HG03442 (cell line): ENCODE results near the gene C2orf80.
A peak's percentile ranks its signal among the peaks of the same experiment; 100 is the strongest.
"Not testable (repeated sequence)": the region's sequence is repeated elsewhere in the genome, so short reads cannot be mapped to it uniquely, and the experiment has no call there.

ENCODE experiments used
- ATAC-seq: cut with Tn5 transposase; IDR thresholded peaks from one replicate; pipeline ENCODE4 v1.9.1; 2021; ENCODE audit warnings: mild to moderate bottlenecking, moderate library complexity; ENCODE audit not compliant: unreplicated experiment

The C2orf80 gene

DNA sequence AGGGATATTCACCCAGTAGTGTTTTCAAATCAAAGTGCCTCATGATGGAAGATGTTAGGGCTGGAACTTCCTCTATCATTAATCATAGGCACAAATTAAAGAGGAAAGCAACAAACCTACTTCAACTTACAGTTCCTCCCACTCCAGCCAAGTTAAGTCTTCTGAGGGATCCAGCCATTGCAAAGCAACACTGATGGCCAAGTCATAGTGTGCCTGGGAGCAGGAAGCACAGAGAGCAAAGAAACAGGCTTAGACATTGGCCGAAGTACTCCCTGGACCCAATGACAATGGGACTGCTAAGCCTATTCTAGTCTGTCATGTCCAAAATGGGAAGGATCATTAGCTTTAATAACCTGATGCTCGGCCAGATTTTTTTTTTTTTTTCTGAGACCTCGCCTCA lies 7.0 kb downstream of the C2orf80 start:
- ATAC-seq, result no peak

DNA sequence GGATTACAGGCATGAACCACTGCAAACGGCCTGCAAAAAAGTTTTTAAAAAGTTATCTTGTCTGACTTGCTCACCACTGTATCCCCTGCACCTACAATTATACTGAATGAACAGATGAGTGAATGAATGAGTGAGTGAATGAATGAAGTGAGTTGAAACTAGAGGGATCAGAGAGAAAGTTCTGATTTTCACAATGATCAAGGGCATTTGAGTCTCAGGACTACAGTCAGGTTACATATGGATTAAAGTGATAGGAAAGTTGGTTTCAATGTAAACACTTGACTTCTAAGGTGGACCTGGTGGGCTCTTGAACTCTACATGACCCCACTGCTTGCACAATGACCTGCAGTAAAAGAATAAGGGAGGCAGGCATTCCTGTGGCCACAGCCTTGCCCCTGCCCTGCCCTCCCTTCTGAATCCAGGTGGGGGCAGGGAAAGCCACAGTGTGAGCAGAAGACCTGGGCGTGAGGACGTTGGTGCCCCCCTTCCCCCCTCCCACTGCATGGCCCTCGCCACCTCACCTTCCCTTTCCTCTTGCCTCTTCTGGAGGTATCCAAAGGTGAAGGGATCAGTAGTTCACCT lies 10.7 kb downstream of the C2orf80 start:
- ATAC-seq, result no peak

DNA sequence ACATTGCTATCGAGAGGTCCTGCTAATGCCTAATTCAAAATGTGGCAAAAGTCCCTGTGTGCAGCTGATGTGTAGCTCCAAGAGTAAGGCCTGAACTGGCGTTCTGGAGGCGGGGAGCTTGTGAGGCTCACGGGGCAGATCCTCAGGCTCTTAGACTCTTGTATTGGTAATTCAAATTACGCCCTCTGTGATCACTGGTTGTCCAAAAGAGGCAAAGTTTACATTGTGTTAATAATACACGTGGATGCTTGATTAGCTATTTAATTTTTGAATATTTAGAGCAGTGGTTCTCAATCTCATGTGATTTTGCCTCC lies 14.0 kb downstream of the C2orf80 start:
- no peak for ATAC-seq

DNA sequence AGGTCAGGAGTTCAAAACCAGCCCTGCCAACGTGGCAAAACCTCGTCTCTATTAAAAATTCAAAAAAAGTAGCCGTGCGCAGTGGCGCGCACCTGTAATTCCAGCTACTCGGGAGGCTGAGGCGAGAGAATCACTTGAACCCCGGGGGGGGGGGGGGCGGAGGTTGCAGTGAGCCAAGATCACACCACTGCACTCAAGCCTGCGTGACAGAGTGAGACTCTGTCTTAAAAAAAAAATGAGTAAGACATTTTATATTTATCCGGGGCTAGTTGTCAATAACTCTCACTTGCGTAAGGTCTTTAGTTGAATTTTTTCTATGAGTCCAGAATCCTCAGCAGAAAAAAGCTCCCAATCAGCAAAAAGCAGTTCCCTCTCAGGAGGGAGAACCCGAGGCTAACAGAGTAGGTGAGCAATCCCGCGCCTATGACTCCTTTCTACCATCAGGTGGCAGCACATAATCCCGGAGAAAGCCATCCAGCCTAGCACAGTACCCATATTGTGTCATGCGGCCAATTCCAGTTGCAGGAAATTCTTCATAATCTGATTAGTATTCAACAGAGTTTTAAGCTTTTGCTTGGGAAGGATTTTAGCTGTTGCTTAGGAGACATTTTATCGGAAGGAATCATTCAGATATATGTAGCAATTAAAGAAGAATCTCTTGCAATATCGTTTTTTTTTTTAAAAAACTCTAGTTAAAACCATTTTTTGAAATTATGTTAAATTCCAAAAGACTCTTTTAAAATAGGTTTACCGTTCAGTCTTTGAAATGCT lies 14.6 kb downstream of the C2orf80 start:
- peak; percentile 98 for ATAC-seq

DNA sequence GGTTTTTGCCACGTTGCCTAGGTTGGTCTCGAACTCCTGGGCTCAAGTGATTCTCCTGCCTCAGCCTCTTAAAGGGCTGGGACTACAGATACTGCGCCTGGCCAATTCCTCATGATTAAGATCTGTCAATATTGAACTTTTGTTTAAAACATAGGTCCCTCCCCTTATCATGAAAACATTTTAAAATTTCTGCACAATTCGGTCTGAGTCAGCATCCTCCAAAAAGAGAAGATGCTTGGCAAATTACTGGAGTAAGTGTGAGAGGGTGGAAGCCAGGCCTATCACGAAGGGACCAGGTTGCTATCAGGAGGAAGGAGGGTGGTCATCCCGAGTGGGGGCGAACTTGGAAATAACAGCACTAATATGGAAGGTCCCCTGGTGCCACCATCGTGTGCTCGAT lies 15.7 kb downstream of the C2orf80 start:
- ATAC-seq, result no peak

DNA sequence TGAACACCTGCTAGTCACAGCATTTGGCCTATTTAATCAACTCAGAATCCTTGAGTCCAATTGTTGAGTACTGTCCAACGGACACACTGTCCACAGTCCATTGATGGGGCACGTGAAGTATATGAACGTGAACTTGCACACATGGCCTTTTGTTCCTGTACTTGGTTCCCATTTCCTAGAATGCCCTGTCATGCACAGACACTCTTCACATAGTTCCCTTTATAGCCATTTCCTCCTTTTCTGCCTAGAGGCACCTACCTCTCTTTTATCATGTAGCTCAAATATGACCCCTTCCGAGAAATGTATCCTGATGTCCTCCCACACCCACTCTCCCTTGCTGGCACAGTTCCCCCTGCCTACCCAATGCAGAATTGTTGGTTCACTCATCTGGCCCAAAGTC lies 17.7 kb downstream of the C2orf80 start:
- no peak for ATAC-seq

DNA sequence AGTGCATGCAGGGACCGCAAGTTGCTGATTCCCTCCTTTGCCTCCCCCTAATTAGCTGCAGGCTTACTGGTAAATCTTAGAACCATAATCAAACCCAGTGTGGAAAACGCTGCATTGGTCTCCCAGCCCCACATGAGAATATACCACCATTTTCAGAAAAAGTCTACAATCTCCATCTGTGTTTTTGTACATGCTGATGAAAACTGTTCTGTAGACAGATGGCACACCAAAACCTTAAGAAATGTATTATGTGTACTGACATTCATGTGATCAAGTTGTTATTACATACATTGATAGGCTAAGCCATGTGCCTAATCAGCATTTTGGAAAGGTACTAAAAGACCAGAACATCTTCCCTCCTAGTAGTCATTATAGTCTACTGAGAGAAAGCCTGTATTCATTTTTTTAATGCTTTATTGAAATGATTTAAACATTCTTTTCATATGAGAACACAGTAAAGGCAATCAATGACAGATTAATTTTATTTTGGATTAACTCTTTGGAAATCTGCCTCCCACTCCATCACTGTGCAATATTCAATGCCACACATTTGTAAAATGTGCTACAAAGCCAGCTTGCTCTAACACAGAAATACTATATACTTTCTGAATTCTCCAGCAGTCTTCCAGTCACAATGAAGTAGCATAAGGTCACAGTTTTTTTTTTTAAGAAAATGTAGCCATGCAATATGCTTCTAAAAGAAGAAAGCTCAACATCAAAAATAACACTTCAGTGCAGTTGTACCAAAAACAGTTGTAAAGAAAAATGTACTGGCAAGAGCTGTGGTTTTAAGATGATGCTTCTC lies 24.7 kb downstream of the C2orf80 start:
- no peak for ATAC-seq

DNA sequence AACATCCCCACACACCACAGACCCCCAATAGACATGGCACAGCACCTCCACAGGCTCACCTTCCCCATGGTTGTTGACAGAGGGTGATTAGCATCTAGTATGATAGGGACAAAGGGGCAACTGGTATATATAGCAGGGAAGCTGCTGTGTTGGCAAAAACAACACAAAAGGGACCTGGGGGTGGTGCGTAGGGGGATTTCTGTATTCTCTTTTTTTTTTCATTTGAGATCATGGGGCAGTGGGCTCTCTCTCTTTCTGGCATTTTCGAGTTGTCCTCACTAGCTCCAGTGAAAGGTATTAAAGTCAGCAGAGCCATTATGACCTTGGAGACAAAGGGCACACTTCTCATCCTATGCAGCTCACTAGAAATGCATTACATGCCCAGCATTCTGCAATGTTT lies 26.3 kb downstream of the C2orf80 start, which contains the start of gene CRYGA:
TSS of gene CRYGA (minus strand) at position 101 of the 400 bp plus-strand sequence. CDS start at position 68, 33 bp downstream.
- ATAC-seq, result no peak

DNA sequence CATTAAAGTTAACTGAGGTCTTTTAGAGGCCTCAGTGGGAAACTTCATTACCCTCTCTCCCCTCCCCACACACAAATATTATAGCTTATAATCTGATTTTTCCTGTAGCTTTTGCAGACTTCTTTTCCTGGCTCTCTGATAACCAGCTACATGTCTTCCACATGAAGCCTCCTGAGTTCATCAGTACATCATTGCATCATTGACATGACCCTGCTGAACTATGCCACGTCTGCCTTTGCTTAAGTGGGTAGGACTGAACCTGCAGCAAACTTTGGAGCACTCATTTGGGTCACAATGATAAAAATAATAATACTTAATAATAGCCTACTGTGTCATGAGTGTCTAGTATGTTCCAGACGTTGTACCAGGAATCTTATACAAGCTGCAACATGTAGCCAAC lies 33.4 kb downstream of the C2orf80 start:
- ATAC-seq, result no peak

DNA sequence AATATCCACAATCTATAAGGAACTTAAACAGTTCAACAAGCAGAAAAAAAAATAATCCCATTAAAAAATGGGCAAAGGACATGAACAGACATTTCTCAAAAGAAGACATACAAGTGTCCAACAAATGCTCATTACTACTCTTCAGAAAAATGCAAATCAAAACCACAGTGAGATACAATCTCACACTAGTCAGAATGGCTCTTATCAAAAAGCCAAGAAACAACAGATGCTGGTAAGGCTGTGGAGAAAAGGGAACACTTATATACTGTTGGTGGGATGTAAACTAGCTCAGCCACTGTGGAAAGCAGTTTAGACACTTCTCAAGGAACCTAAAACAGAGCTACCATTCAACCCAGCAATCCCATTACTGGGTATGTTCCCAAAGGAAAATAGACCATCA lies 36.7 kb downstream of the C2orf80 start:
- no peak for ATAC-seq

DNA sequence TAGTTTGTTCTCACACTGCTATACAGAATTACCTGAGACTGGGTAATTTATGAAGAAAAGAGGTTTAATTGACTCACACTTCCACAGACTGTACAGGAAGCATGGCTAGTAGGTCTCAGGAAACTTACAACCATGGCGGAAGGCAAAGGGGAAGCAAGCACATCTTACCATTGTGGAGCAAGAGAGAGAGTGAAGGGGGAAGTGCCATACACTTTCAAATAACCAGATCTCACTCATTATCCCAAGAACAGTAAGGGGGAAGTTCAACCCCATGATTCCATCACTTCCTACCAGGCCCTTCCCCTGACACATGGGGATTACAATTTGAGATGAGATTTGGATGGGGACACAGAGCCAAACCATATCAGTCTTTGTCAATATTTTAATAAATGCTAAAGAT lies 38.9 kb downstream of the C2orf80 start:
- ATAC-seq, result no peak

DNA sequence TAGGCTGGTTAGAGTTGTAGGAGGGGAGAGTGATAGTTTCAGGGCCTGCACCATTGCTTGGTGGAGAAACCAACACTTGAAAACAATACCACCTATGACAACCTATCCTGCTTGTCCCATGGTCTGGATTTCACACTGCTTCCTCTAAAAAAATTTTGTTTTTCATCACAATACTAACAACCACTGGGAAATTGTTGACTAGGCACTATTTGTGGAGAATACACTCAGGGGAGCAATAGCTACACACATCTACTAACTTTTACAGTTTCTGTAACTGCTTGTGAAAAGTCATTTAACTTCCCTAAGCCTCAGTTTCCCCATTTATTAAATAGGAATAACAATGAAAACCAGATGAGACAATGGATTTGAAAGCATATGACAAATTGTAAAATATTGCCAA lies 39.7 kb downstream of the C2orf80 start:
- no peak for ATAC-seq

DNA sequence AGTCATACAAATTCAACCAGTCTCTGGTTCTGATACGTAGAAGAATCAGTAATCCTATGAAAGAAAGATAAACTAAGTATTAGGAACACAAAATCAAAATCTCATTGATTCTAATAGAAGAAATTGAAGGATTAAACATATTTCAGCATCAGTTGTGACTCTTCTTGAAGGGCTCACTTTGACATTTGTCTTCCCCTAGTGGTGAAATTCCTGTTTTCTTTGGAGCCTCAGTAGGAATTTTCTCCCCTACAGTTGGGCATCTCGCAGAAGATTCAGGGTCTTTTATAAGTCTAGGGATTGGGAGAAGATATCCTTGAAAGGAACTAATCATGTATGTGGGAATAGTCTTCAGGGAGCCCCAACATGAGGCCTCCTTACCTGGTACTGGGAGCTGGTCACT lies 41.0 kb downstream of the C2orf80 start:
- ATAC-seq, result no peak

DNA sequence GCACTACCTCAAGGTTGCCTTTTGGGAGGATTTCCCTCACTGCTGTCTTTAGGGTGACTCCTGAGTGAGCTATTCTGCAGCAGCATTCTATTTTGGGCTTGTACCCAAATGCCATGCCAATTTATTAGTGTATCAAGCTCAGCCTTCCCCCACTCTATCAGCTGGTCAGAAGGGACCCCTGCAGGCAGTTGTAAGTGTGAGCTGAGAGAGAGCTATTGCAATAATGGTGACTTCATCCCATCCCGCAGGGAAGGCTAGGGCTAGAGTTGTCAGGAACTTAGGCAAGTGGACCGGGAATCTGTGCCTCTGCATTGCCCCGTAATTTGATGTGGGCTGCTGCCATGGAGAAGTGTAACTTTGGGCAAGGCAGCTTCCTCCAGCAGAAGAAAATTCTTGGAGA lies 42.1 kb downstream of the C2orf80 start:
- no peak for ATAC-seq

DNA sequence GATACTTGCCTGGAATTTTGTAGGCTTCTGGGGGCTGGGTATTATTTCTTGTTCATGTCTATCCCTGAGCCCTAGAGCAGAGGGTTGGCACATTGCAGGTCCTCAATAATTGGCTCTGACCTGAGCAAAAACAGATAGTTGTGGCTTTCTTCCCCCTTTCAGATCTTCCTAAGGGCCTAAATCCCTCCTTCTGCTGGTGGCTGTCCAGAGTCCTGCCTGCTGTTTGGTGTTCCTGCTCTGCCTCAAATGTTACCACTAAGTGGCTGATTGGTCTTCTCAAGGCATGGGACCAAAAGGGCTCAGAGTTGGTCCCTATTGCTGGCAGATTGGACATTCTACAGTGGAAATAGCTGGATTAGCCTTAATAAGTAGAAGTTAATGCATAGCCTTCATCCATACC lies 42.8 kb downstream of the C2orf80 start:
- ATAC-seq, result no peak

DNA sequence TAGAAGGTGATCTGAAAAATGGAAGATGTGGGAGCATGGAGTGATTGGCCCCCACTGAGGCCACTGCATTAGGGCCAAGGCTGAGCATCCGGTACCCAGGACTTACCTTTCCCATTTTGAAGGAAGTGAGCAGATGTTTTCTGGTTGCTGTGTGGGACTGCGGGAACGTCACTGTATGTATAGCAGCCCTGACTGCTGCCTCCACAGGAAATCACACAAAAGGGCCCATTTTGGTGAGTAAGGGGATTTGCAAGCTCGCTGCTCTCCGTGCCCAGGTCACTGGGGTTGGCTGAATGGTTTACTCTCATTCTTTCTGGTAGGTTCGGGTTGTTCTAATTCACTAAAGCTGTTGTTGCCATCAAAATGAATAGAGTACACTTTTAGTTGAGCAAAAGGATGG lies 43.8 kb downstream of the C2orf80 start, which contains the start of gene CRYGB:
TSS of gene CRYGB (minus strand) at position 153 of the 400 bp plus-strand sequence. CDS start at position 115, 38 bp downstream.
- no peak for ATAC-seq

DNA sequence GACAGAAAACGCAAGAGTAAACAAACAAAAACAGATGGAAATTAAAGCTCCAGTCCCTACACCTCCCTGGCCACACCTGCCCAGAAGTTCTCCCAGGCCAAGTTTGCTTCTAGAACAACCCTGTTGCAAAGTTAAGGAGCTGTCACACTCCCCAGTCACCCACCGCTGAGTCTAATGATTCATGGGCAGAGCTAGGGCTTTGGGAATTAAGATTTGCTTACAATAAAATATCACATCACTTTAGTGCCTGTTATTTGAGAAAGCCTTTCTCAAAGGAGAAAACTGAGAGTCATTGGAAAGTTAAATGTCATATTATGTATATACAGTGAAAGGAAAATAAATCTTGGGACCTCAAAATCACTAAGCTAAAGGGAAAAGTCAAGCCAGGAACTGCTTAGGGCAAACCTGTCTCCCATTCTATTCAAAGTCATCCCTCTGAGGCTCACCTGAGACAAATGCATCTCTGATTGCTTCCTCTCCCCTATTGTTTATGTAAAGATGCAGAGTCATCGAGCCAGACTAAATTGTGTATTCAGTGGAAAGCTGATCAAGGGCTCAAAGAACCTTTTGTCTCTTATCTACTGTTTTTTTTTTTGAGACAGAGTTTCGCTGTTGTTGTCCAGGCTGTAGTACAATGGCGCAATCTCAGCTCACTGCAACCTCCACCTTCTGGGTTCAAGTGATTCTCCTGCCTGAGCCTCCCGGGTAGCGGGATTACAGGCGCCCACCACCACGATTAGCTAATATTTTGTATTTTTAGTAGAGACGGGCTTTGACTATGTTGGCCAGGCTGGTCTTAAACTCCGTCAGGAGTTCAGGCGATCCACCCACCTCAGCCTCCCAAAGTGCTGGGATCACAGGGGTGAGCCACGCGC lies 46.7 kb downstream of the C2orf80 start:
- ATAC-seq, result no peak

DNA sequence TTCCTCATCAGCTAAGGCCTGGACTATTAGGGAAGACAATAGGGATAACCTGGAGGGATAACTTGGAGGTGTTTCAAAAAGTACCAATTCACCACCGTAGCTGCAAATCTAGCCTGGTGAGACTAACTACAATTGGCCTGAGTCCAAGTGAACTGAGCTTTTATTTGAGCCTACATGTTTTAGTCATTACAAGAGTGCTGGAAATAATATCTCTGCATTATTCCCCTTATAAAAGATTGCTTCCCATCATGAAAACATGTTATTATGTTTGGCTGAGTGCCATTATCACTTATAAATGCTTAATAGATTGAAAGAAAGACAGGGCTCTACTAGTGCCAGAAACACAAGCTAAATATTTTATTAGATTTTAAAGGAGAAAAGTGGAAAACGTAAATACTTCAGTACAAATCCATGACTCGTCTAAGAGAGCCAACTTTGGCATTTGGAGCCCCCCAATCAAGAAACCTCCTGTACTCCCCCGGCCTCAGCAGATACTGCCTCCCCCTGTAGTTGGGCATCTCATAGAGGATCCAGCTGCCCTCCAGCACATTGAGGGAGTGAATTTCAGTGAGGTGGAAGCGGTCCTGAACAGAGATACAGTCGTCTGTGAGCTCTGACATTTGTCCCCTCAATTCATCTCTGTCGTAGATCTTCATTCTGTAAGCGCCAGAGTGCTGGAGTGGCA lies 47.4 kb downstream of the C2orf80 start:
- ATAC-seq, result no peak

DNA sequence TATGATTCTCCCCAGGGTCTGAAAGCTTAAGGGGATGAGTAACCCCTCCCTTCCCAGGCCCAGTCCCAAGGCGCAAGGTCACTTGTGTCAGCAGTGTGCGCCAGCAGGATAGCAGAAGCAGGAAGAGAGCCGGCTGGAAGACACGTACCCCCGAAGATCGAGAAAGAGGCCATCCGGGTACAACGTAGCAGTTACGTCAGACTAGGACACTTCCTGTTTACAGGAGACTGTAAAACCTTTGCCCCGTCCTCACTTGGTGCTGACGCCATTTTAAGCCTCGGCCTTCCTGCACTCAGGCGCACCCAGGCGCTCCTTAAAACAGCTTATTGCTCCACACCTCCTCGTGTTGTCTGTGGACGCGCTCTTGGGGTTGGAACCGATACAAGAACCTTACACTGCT lies 50.4 kb downstream of the C2orf80 start:
- no peak for ATAC-seq

DNA sequence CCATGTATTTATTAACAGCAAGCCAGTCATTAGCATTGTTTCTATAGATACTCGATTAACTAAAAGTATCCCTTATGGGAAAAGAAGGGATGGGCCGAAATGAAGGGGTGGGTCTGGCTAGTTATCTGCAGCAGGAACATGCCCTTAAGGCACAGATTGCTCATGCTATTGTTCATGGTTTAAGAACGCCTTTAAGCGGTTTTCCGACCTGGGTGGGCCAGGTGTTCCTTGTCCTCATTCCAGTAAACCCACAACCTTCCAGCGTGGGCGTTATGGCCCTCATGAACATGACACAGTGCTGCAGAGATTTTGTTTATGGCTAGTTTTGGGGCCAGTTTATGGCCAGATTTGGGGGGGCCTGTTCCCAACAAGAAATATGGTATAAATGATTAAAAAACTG lies 51.5 kb downstream of the C2orf80 start:
- ATAC-seq, result not testable (repeated sequence)
